B cell (primary cell): Measurements from ENCODE around the gene CNTNAP1. TPM values are rescaled to one million over a fixed set of nuclear protein-coding genes. Genes with fewer than 3 reads are reported as not detected.

Experiments used
- ATAC-seq: fragments of 200-7000 bp; cut with Tn5 transposase; one replicate; pipeline ENCODE4 v1.10.0; 2021; ENCODE audit warnings: low read depth, mild to moderate bottlenecking, moderate number of reproducible peaks, moderate library complexity
- CTCF ChIA-PET: fragments of 350-600 bp; sonication (Branson Sonifier 250); formaldehyde crosslinking; loops from one replicate; lab custom pipeline; 2021; ENCODE audit warnings: antibody characterized with exemption, inconsistent platforms; lab: Charles Lee
- POLR2A ChIA-PET: fragments of 350-600 bp; sonication (Branson Sonifier 250); formaldehyde crosslinking; loops from one replicate; lab custom pipeline; 2021; ENCODE audit warnings: antibody characterized with exemption; lab: Charles Lee
- DNase-seq: peaks from one replicate; pipeline ENCODE4 v3.0.0; 2013
- H2AFZ ChIP-seq: 2 replicates; pipeline ENCODE4 v1.6.1; 2012; ENCODE audit warnings: mild to moderate bottlenecking, low read depth, low read length; ENCODE audit not compliant: insufficient read depth, poor library complexity, severe bottlenecking
- H3K27ac ChIP-seq, 2 donors: 1 replicate in 1 of 2; 2 replicates in 1 of 2; pipeline ENCODE4 v1.5.1; 2012 to 2013; ENCODE audit warnings: low read length in 2 of 2, mild to moderate bottlenecking in 2 of 2, moderate library complexity in 1 of 2
- H3K27me3 ChIP-seq, 4 experiments: fragments of 200-600 bp in 1 of 4; sonication (generic) in 1 of 4; replicated peaks in 1 of 4; 1 replicate in 2 of 4; 2 replicates in 2 of 4; pipeline versions ENCODE4 v1.6.1 to v1.7.0; 2013 to 2016; ENCODE audit warnings: low read length in 3 of 4, mild to moderate bottlenecking in 2 of 4, mixed read lengths in 1 of 4, moderate library complexity in 1 of 4; ENCODE audit not compliant: insufficient read depth in 4 of 4, control insufficient read depth in 3 of 4; ENCODE audit errors: control extremely low read depth in 1 of 4
- H3K36me3 ChIP-seq, 2 experiments: replicated peaks in 1 of 2; 1 replicate in 1 of 2; 2 replicates in 1 of 2; pipeline versions ENCODE4 v1.6.1 to v1.7.1; 2013; ENCODE audit warnings: low read length in 1 of 2; ENCODE audit not compliant: insufficient read depth in 2 of 2, control insufficient read depth in 1 of 2; ENCODE audit errors: control extremely low read depth in 1 of 2, extremely low read depth in 1 of 2
- H3K4me1 ChIP-seq, 2 donors: fragments of 200-600 bp in 1 of 2; sonication (generic) in 1 of 2; 1 replicate in 1 of 2; 2 replicates in 1 of 2; pipeline versions ENCODE4 v1.5.1 to v1.6.1; 2013 to 2017; ENCODE audit warnings: low read length in 2 of 2; ENCODE audit not compliant: control insufficient read depth in 2 of 2, insufficient read depth in 2 of 2
- H3K4me2 ChIP-seq: replicated peaks from 2 replicates; pipeline ENCODE3; 2012; ENCODE audit warnings: mild to moderate bottlenecking, low read depth, low read length; ENCODE audit not compliant: poor library complexity, severe bottlenecking
- H3K4me3 ChIP-seq, 5 experiments: fragments of 200-600 bp in 1 of 5; sonication (generic) in 1 of 5; 1 replicate in 3 of 5; 2 replicates in 2 of 5; pipeline versions ENCODE4 v1.5.1 to v1.7.0; 2011 to 2016; ENCODE audit warnings: low read length in 4 of 5, mild to moderate bottlenecking in 4 of 5, low read depth in 2 of 5, control low read depth in 1 of 5, moderate library complexity in 1 of 5; ENCODE audit not compliant: insufficient read depth in 1 of 5; ENCODE audit errors: control extremely low read depth in 1 of 5, extremely low read depth in 1 of 5
- H3K79me2 ChIP-seq: fragments of 200-600 bp; sonication (generic); one replicate; pipeline ENCODE4 v1.6.0; 2016; ENCODE audit warnings: low read length; ENCODE audit not compliant: control insufficient read depth, insufficient read depth
- H3K9ac ChIP-seq: fragments of 200-600 bp; sonication (generic); 2 replicates; pipeline ENCODE4 v1.6.1; 2017; ENCODE audit warnings: mild to moderate bottlenecking, low read length, moderate library complexity
- H3K9me3 ChIP-seq, 3 donors: one replicate each; pipeline versions ENCODE4 v1.6.1 to v1.7.1; 2013; ENCODE audit warnings: low read length in 2 of 3; ENCODE audit not compliant: control insufficient read depth in 2 of 3, insufficient read depth in 1 of 3; ENCODE audit errors: control extremely low read depth in 1 of 3
- H4K20me1 ChIP-seq: 2 replicates; pipeline ENCODE4 v1.6.0; 2012; ENCODE audit warnings: mild to moderate bottlenecking, low read length; ENCODE audit not compliant: insufficient read depth, control insufficient read depth, poor library complexity, severe bottlenecking
- H3K27ac Mint-ChIP-seq: one replicate; pipeline ENCODE4 v1.8.0; 2021; ENCODE audit warnings: mixed read lengths
- H3K27me3 Mint-ChIP-seq: one replicate; pipeline ENCODE4 v1.8.0; 2021; ENCODE audit warnings: mixed read lengths
- H3K4me1 Mint-ChIP-seq: one replicate; pipeline ENCODE4 v1.8.0; 2021; ENCODE audit warnings: mixed read lengths
- H3K4me3 Mint-ChIP-seq: one replicate; pipeline ENCODE4 v1.8.0; 2021; ENCODE audit warnings: mixed read lengths
- H3K9me3 Mint-ChIP-seq: one replicate; pipeline ENCODE4 v1.8.0; 2022; ENCODE audit warnings: mixed read lengths; ENCODE audit not compliant: insufficient read depth
- EZH2 ChIP-seq: IDR thresholded peaks from 2 replicates; pipeline ENCODE4 v1.6.1; 2012; ENCODE audit warnings: borderline replicate concordance, low read depth, mild to moderate bottlenecking, moderate library complexity, low read length; ENCODE audit not compliant: insufficient read depth, poor library complexity, severe bottlenecking
- WGBS: methylation state at CpG from one replicate; pipeline ENCODE4 v1.1.5; 2013; ENCODE audit warnings: missing lambda C conversion rate; ENCODE audit not compliant: insufficient coverage; 5-methylcytosine and 5-hydroxymethylcytosine counted together
- intact Hi-C: fragments of 100-400 bp; cut with micrococcal nuclease; formaldehyde crosslinking; loops from one replicate; pipeline ENCODE4 v1.10.0; 2022
- polyA plus RNA-seq: library from polyadenylated mRNA; depleted of rRNA; stranded (reverse); fragments of >200 nt; gene quantifications from 2 replicates; pipeline ENCODE4 v1.2.3, GENCODE V29; 2012
- total RNA-seq, 2 donors: library from RNA; stranded (reverse); fragments of 120-200 nt in 1 of 2; gene quantifications; 1 replicate in 1 of 2; 2 replicates in 1 of 2; pipeline versions ENCODE4 v1.2.3 to v1.2.4, GENCODE V29; 2013 to 2022
- TF ChIP-seq, protein P1 (sequence below): fragments of 200-600 bp; IDR thresholded peaks from one replicate; pipeline ENCODE4 v1.8.0; 2022; ENCODE audit warnings: antibody characterized with exemption, mild to moderate bottlenecking

The CNTNAP1 gene
- total and polyA plus RNA-seq, 2 donors (not counting 1 experiment from before 2014, with no cell fraction given) = 3.5 to 4.7 TPM

DNA sequence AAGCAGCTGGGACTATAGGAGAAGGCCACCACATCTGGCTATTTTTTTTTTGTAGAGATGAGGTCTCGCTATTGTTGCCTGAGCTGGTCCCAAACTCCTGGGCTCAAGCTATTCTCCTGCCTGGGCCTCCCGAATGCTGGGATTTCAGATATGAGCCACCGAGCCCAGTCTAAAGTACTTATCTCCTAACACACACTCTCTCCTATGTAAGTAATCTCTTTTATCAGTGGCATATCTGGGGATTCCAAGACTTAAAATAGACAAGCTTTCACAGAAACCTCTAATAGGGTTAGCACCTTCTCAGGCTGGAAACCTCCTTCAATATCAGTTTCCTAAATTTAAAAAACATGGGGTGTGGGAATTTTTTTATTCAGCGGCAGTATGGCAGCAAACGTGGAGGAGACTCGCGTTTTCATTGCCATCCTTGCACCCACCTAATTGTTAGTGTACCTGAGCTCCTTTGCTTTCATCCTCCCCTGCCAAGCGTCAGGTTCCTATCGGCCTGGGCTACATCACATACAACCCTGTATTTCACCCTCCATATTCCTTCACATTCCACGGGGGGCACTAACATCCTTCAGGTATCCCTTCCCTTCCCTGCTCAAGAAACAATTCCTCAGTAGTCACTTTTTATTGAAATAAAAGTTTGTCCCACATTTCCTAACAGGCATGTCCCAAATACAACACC is 61.4 kb downstream of the CNTNAP1 start:
- 59% methylated on average over 4 of the region's 10 CpGs for WGBS
- no peak for ATAC-seq
- no peak for TF ChIP-seq EZH2
- TF ChIP-seq, protein P1, sequence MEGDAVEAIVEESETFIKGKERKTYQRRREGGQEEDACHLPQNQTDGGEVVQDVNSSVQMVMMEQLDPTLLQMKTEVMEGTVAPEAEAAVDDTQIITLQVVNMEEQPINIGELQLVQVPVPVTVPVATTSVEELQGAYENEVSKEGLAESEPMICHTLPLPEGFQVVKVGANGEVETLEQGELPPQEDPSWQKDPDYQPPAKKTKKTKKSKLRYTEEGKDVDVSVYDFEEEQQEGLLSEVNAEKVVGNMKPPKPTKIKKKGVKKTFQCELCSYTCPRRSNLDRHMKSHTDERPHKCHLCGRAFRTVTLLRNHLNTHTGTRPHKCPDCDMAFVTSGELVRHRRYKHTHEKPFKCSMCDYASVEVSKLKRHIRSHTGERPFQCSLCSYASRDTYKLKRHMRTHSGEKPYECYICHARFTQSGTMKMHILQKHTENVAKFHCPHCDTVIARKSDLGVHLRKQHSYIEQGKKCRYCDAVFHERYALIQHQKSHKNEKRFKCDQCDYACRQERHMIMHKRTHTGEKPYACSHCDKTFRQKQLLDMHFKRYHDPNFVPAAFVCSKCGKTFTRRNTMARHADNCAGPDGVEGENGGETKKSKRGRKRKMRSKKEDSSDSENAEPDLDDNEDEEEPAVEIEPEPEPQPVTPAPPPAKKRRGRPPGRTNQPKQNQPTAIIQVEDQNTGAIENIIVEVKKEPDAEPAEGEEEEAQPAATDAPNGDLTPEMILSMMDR = no peak
- peak overlapping the region; percentile 67 to 92 for H3K27ac ChIP-seq
- H3K9me3 Mint-ChIP-seq = no peaks in the 10 kb centered on the region
- H3K4me2 ChIP-seq = peak overlapping the region; percentile 84
- peak overlapping the region; percentile 99 for H3K4me3 Mint-ChIP-seq
- peaks cover 10% of the 10 kb centered on the region for H3K27me3 Mint-ChIP-seq
- H4K20me1 ChIP-seq = peaks cover 21% of the 10 kb centered on the region
- peak overlapping the region; percentile 92 for H2AFZ ChIP-seq
- H3K9me3 ChIP-seq = no peaks in the 10 kb centered on the region
- H3K27ac Mint-ChIP-seq = peak overlapping the region; percentile 99
- peaks cover 25 to 27% of the 10 kb centered on the region in 2 donors for H3K4me1 ChIP-seq
- intact Hi-C loops = loop anchor here (1.0 to 10.0 kb wide), 2 partner anchors 22 to 741 kb away; partner anchors contain the start of gene DHX8
- CTCF ChIA-PET = interaction anchor here (0.6 to 2.5 kb wide), 4 partner anchors 17 to 241 kb away, joined by 4 to 8 read pairs (median 6); partner anchors contain the start of gene RAMP2
- H3K9ac ChIP-seq = peak overlapping the region; percentile 77
- POLR2A ChIA-PET = interaction anchor here (0.6 to 0.7 kb wide), 2 partner anchors 19 to 241 kb away, joined by 3 to 6 read pairs; no protein-coding TSS in a partner anchor
- peaks cover 64% of the 10 kb centered on the region for H3K79me2 ChIP-seq
- H3K4me1 Mint-ChIP-seq = peaks cover 29% of the 10 kb centered on the region
- DNase-seq = no peak
- H3K27me3 ChIP-seq = peaks cover 0 to 10% (median 0%) of the 10 kb centered on the region in 4 experiments
- H3K36me3 ChIP-seq = peaks cover 1 to 6% of the 10 kb centered on the region in 2 experiments
- peak overlapping the region; percentile 56 to 76 (median 70) for H3K4me3 ChIP-seq
